Fibroblast of lung (primary cell): ENCODE data around the gene TPO. TPM values are rescaled to one million over a fixed set of nuclear protein-coding genes. Genes with fewer than 3 reads are reported as not detected.

Experiments used
- DNase-seq, 2 donors: peaks; one replicate each; pipeline versions ENCODE4 v3.0.0 to v3.0.0-alpha.2; 2010; ENCODE audit warnings: low read depth in 2 of 2
- H2AFZ ChIP-seq: 2 replicates; pipeline ENCODE4 v1.5.1; 2012; ENCODE audit warnings: low read length, control low read depth, inconsistent platforms
- H3K27ac ChIP-seq: 2 replicates; pipeline ENCODE4 v1.5.1; 2011; ENCODE audit warnings: low read length, control low read depth; ENCODE audit not compliant: insufficient read depth
- H3K27me3 ChIP-seq: 2 replicates; pipeline ENCODE4 v1.5.1; 2011; ENCODE audit warnings: mild to moderate bottlenecking, low read length; ENCODE audit not compliant: control insufficient read depth, insufficient read depth
- H3K36me3 ChIP-seq: 2 replicates; pipeline ENCODE4 v1.5.1; 2011; ENCODE audit warnings: low read length; ENCODE audit not compliant: control insufficient read depth, insufficient read depth
- H3K4me1 ChIP-seq: 2 replicates; pipeline ENCODE4 v1.5.1; 2011; ENCODE audit warnings: low read length; ENCODE audit not compliant: control insufficient read depth, insufficient read depth; ENCODE audit errors: extremely low read depth
- H3K4me2 ChIP-seq: 2 replicates; pipeline ENCODE4 v1.5.1; 2011; ENCODE audit warnings: low read length, control low read depth; ENCODE audit not compliant: insufficient read depth; ENCODE audit errors: extremely low read depth
- H3K4me3 ChIP-seq, 4 experiments: fragments of 200-600 bp in 1 of 4; sonication (generic) in 1 of 4; replicated peaks in 1 of 4; 2 replicates each; pipeline ENCODE4 v1.5.1; 2011 to 2016; ENCODE audit warnings: low read length in 4 of 4, low read depth in 3 of 4, mild to moderate bottlenecking in 3 of 4, control low read depth in 2 of 4, inconsistent platforms in 1 of 4, mixed read lengths in 1 of 4; ENCODE audit not compliant: insufficient read depth in 1 of 4; ENCODE audit errors: control extremely low read depth in 1 of 4
- H3K79me2 ChIP-seq: 2 replicates; pipeline ENCODE4 v1.5.1; 2012; ENCODE audit warnings: mild to moderate bottlenecking, low read length, inconsistent platforms; ENCODE audit not compliant: control insufficient read depth, insufficient read depth
- H3K9ac ChIP-seq: 2 replicates; pipeline ENCODE4 v1.5.1; 2011; ENCODE audit warnings: mild to moderate bottlenecking, low read length, control low read depth; ENCODE audit not compliant: insufficient read depth
- H3K9me3 ChIP-seq: 2 replicates; pipeline ENCODE4 v1.5.1; 2012; ENCODE audit warnings: low read depth, low read length; ENCODE audit not compliant: control insufficient read depth, insufficient read depth
- H4K20me1 ChIP-seq: 2 replicates; pipeline ENCODE4 v1.5.1; 2011; ENCODE audit warnings: low read length; ENCODE audit not compliant: control insufficient read depth, insufficient read depth; ENCODE audit errors: extremely low read depth
- EZH2 ChIP-seq: IDR thresholded peaks from 2 replicates; pipeline ENCODE4 v1.5.1; 2012; ENCODE audit warnings: low read length, control low read depth, mild to moderate bottlenecking; ENCODE audit errors: missing control alignments
- polyA plus RNA-seq, 2 donors: library from polyadenylated mRNA; depleted of rRNA in 1 of 2; stranded (reverse) in 1 of 2; unstranded in 1 of 2; fragments of >200 nt; gene quantifications; 2 replicates each; pipeline ENCODE4 v1.2.1, GENCODE V29; 2011 to 2012; ENCODE audit warnings: missing spikeins in 1 of 2
- total RNA-seq: library from RNA; depleted of rRNA; stranded (reverse); fragments of >200 nt; gene quantifications from 2 replicates; pipeline ENCODE4 v1.2.1, GENCODE V29; 2014
- TF ChIP-seq, protein P1 (sequence below), 2 donors: IDR thresholded peaks in 1 of 2; conservative IDR thresholded peaks in 1 of 2; 1 replicate in 1 of 2; 2 replicates in 1 of 2; pipeline ENCODE4 v1.5.1; 2011 to 2012; ENCODE audit warnings: low read length in 2 of 2, control low read depth in 1 of 2, inconsistent platforms in 1 of 2, low read depth in 1 of 2, mild to moderate bottlenecking in 1 of 2

The TPO gene
- total and polyA plus RNA-seq, 2 donors (not counting 1 experiment from before 2014, with no cell fraction given), result not detected

- H3K36me3 ChIP-seq, result no peaks in the 10 kb centered on the region
- H3K4me3 ChIP-seq, result no peak overlapping the region
- no peak overlapping the region for H2AFZ ChIP-seq
- H3K9ac ChIP-seq, result no peak overlapping the region
- H3K79me2 ChIP-seq, result no peaks in the 10 kb centered on the region
- H3K4me2 ChIP-seq, result no peak overlapping the region
- no peaks in the 10 kb centered on the region for H4K20me1 ChIP-seq
- no peak overlapping the region for H3K27ac ChIP-seq
- TF ChIP-seq, protein P1, sequence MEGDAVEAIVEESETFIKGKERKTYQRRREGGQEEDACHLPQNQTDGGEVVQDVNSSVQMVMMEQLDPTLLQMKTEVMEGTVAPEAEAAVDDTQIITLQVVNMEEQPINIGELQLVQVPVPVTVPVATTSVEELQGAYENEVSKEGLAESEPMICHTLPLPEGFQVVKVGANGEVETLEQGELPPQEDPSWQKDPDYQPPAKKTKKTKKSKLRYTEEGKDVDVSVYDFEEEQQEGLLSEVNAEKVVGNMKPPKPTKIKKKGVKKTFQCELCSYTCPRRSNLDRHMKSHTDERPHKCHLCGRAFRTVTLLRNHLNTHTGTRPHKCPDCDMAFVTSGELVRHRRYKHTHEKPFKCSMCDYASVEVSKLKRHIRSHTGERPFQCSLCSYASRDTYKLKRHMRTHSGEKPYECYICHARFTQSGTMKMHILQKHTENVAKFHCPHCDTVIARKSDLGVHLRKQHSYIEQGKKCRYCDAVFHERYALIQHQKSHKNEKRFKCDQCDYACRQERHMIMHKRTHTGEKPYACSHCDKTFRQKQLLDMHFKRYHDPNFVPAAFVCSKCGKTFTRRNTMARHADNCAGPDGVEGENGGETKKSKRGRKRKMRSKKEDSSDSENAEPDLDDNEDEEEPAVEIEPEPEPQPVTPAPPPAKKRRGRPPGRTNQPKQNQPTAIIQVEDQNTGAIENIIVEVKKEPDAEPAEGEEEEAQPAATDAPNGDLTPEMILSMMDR (conservative IDR thresholded peaks at IDR 0.05 in 1 of 2, IDR thresholded peaks at IDR 0.05 in 1 of 2; ENCODE audit: low read depth in 1 of 2, low read length in 2 of 2), result no peak
- no peak for TF ChIP-seq EZH2
- no peaks in the 10 kb centered on the region for H3K27me3 ChIP-seq
- no peaks in the 10 kb centered on the region for H3K9me3 ChIP-seq
- H3K4me1 ChIP-seq, result no peaks in the 10 kb centered on the region
- no peak for DNase-seq
Observed at GRCh38 chr2:1373830-1374229, 39.4 kb upstream of the TPO start.

DNA sequence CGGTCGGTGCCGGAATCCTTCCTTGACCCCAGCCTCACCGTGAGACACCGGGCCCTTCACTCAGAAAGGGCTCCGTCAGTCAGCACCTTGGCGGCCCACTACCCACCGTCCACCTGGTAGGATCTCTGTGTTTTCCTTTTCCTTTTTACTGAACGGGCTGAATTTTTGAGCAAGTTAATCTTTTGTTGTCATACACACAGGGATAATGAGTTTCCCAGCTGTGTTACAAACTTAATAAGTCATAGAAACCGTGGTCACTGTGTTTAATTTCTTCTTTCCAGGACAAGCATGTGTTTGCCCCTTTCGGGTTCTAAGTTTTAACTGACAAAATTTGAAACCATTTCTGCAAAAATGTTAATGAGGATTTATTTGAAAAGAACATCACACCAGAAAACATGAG lies 39.0 kb upstream of the TPO start:
- H3K9ac ChIP-seq, result no peak overlapping the region
- no peaks in the 10 kb centered on the region for H3K27me3 ChIP-seq
- no peaks in the 10 kb centered on the region for H3K36me3 ChIP-seq
- no peak overlapping the region for H3K27ac ChIP-seq
- no peak overlapping the region for H3K4me2 ChIP-seq
- no peaks in the 10 kb centered on the region for H3K9me3 ChIP-seq
- no peak for DNase-seq
- H2AFZ ChIP-seq, result no peak overlapping the region
- H3K4me1 ChIP-seq, result no peaks in the 10 kb centered on the region
- no peaks in the 10 kb centered on the region for H3K79me2 ChIP-seq
- TF ChIP-seq, protein P1 (conservative IDR thresholded peaks at IDR 0.05 in 1 of 2, IDR thresholded peaks at IDR 0.05 in 1 of 2; ENCODE audit: low read depth in 1 of 2, low read length in 2 of 2), result no peak
- no peak for TF ChIP-seq EZH2
- no peaks in the 10 kb centered on the region for H4K20me1 ChIP-seq
- H3K4me3 ChIP-seq, result no peak overlapping the region

GRCh38 chr2:1375794-1376193 lies 37.5 kb upstream of the TPO start:
- Histone ChIP-seq H2AFZ (no peak overlapping the region), H4K20me1 (no peaks in the 10 kb centered on the region), H3K36me3 (no peaks in the 10 kb centered on the region), H3K79me2 (no peaks in the 10 kb centered on the region), H3K4me1 (no peaks in the 10 kb centered on the region), H3K4me3 (no peak overlapping the region), H3K27ac (no peak overlapping the region), H3K9ac (no peak overlapping the region), H3K4me2 (no peak overlapping the region), H3K27me3 (no peaks in the 10 kb centered on the region), H3K9me3 (no peaks in the 10 kb centered on the region)
- no peak for DNase-seq
- no peak for TF ChIP-seq EZH2
- TF ChIP-seq, protein P1 (conservative IDR thresholded peaks at IDR 0.05 in 1 of 2, IDR thresholded peaks at IDR 0.05 in 1 of 2; ENCODE audit: low read depth in 1 of 2, low read length in 2 of 2), result no peak
